OCI-LY1 (cell line): ENCODE results near the gene PTPRG.

Source experiments
- H2AFZ ChIP-seq: fragments of 200-600 bp; sonication (generic), shearing (Covaris generic); 2 replicates; pipeline ENCODE4 v1.6.0; 2014; ENCODE audit warnings: antibody characterized with exemption, mild to moderate bottlenecking, low read length
- H3F3A ChIP-seq: fragments of 200-600 bp; sonication (generic), shearing (Covaris generic); 2 replicates; pipeline ENCODE4 v1.6.0; 2014; ENCODE audit warnings: mild to moderate bottlenecking, antibody characterized with exemption, low read length, moderate library complexity; ENCODE audit not compliant: insufficient read depth
- H3K27ac ChIP-seq: fragments of 200-600 bp; sonication (generic); 2 replicates; pipeline ENCODE4 v1.5.1; 2014; ENCODE audit warnings: low read length, mixed run types, mild to moderate bottlenecking, low read depth; ENCODE audit not compliant: poor library complexity, severe bottlenecking
- H3K27me3 ChIP-seq: fragments of 200-600 bp; sonication (generic); 2 replicates; pipeline ENCODE4 v1.6.0; 2014; ENCODE audit warnings: antibody characterized with exemption, mild to moderate bottlenecking, low read length, moderate library complexity; ENCODE audit not compliant: insufficient read depth
- H3K36me3 ChIP-seq: fragments of 200-600 bp; sonication (generic); 2 replicates; pipeline ENCODE4 v1.6.1; 2014; ENCODE audit warnings: mild to moderate bottlenecking, antibody characterized with exemption, low read length, moderate library complexity, mixed read lengths; ENCODE audit not compliant: insufficient read depth
- H3K4me1 ChIP-seq: fragments of 200-600 bp; sonication (generic); 2 replicates; pipeline ENCODE4 v1.5.1; 2014; ENCODE audit warnings: mild to moderate bottlenecking, low read length, moderate library complexity; ENCODE audit not compliant: insufficient read depth, severe bottlenecking
- H3K4me2 ChIP-seq: fragments of 200-600 bp; sonication (generic), shearing (Covaris generic); 2 replicates; pipeline ENCODE4 v1.6.1; 2014; ENCODE audit warnings: low read length
- H3K4me3 ChIP-seq: fragments of 200-600 bp; sonication (generic); 2 replicates; pipeline ENCODE4 v1.5.1; 2014; ENCODE audit warnings: low read length, low read depth, mild to moderate bottlenecking, mixed read lengths; ENCODE audit not compliant: poor library complexity, severe bottlenecking
- H3K79me2 ChIP-seq: fragments of 200-600 bp; shearing (Covaris generic); 2 replicates; pipeline ENCODE4 v1.6.1; 2016; ENCODE audit warnings: mixed run types, low read length, mixed read lengths; ENCODE audit not compliant: insufficient read depth
- H3K9ac ChIP-seq: fragments of 200-600 bp; sonication (generic), shearing (Covaris generic); 2 replicates; pipeline ENCODE4 v1.6.1; 2014; ENCODE audit warnings: mild to moderate bottlenecking, low read length, mixed read lengths
- H3K9me2 ChIP-seq: fragments of 200-600 bp; sonication (generic), shearing (Covaris generic); 2 replicates; pipeline ENCODE4 v1.6.1; 2014; ENCODE audit warnings: low read depth, mild to moderate bottlenecking, low read length, mixed read lengths
- H3K9me3 ChIP-seq: fragments of 200-600 bp; shearing (Covaris generic); 2 replicates; pipeline ENCODE4 v1.6.1; 2014; ENCODE audit warnings: low read length, mixed read lengths
- H4K20me1 ChIP-seq: fragments of 200-600 bp; sonication (generic), shearing (Covaris generic); 2 replicates; pipeline ENCODE4 v1.6.0; 2016; ENCODE audit warnings: mild to moderate bottlenecking, low read length; ENCODE audit not compliant: insufficient read depth
- CTCF ChIP-seq: fragments of 200-600 bp; sonication (generic), shearing (Covaris generic); IDR thresholded peaks from 2 replicates; pipeline ENCODE4 v1.5.1; 2017; ENCODE audit warnings: mild to moderate bottlenecking, antibody characterized with exemption, low read length, moderate library complexity, mixed read lengths
- EZH2 ChIP-seq: fragments of 200-600 bp; sonication (generic), shearing (Covaris generic); IDR thresholded peaks from 2 replicates; pipeline ENCODE4 v1.8.0; 2017; ENCODE audit warnings: borderline replicate concordance, mixed run types, mild to moderate bottlenecking, antibody characterized with exemption, low read length, moderate library complexity, mixed read lengths

Gene PTPRG

GRCh38 chr3:61780016-61780415 lies 218.6 kb downstream of the PTPRG start:
- Histone ChIP-seq H4K20me1 (no peaks in the 10 kb centered on the region), H3K79me2 (no peaks in the 10 kb centered on the region), H3K4me3 (no peak overlapping the region), H2AFZ (no peak overlapping the region), H3K27ac (no peak overlapping the region), H3K9me2 (no peaks in the 10 kb centered on the region), H3K4me2 (no peak overlapping the region), H3K27me3 (no peaks in the 10 kb centered on the region), H3K36me3 (no peaks in the 10 kb centered on the region), H3F3A (no peaks in the 10 kb centered on the region), H3K4me1 (no peaks in the 10 kb centered on the region), H3K9me3 (no peaks in the 10 kb centered on the region), H3K9ac (no peak overlapping the region)
- no peak for TF ChIP-seq EZH2
- TF ChIP-seq CTCF = no peak

- no peaks in the 10 kb centered on the region for H4K20me1 ChIP-seq
- H3K9me2 ChIP-seq = no peaks in the 10 kb centered on the region
- no peaks in the 10 kb centered on the region for H3K4me1 ChIP-seq
- H3K4me2 ChIP-seq = no peak overlapping the region
- no peaks in the 10 kb centered on the region for H3K36me3 ChIP-seq
- no peak overlapping the region for H2AFZ ChIP-seq
- no peaks in the 10 kb centered on the region for H3K9me3 ChIP-seq
- no peaks in the 10 kb centered on the region for H3K79me2 ChIP-seq
- no peak for TF ChIP-seq CTCF
- no peak overlapping the region for H3K27ac ChIP-seq
- no peaks in the 10 kb centered on the region for H3F3A ChIP-seq
- no peak overlapping the region for H3K4me3 ChIP-seq
- H3K9ac ChIP-seq = no peak overlapping the region
- H3K27me3 ChIP-seq = no peaks in the 10 kb centered on the region
Measured at GRCh38 chr3:61780455-61781228, 219.3 kb downstream of the PTPRG start.

GRCh38 chr3:61783993-61784718 lies 222.8 kb downstream of the PTPRG start:
- Histone ChIP-seq H3K4me1 (no peaks in the 10 kb centered on the region), H3K27me3 (0 out of 2 replicates have a peak, but pooled peaks cover 4% of the 10 kb centered on the region), H3K27ac (no peak overlapping the region), H3F3A (no peaks in the 10 kb centered on the region), H3K9me2 (no peaks in the 10 kb centered on the region), H3K4me2 (no peak overlapping the region), H3K9ac (no peak overlapping the region), H3K9me3 (no peaks in the 10 kb centered on the region), H2AFZ (no peak overlapping the region), H3K79me2 (no peaks in the 10 kb centered on the region), H3K36me3 (no peaks in the 10 kb centered on the region), H3K4me3 (no peak overlapping the region), H4K20me1 (no peaks in the 10 kb centered on the region)
- TF ChIP-seq CTCF = no peak
